ENCODE results near the gene TMIE. TPM values are rescaled to one million over a fixed set of nuclear protein-coding genes. Genes with fewer than 3 reads are reported as not detected.

TMIE gene
- total and polyA plus RNA-seq, 2 of the 8 experiments (the other 6 are each of a cell fraction or from before 2014, with no cell fraction given) = 0.45 to 0.67 TPM

DNA sequence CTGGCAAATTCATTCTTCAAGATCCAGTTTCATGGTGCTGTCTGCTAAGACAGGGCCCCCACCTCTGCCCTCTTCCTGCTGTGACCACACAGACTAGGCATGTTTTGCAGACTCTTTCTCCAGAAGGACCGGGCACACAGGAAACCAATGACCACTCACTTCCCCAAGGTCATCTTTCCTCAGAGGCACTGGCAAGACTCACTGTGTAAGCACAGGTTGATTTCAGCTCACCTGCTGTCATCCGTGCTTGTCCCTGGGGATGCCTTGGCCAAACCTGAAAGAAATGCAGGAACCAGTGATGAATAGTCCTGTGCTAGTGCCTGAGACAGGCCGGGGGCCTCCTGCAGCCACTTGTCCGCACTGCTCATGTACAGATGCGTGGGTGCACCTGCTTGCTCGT is 41.2 kb upstream of the TMIE start (continued):
- TF ChIP-seq HDAC2 (IDR thresholded peaks at IDR 0.05; ENCODE audit: borderline replicate concordance in 1 of 2, low read depth in 2 of 2, low read length in 2 of 2) (no peak), BCL11A (IDR thresholded peaks at IDR 0.05; ENCODE audit: low read depth in 2 of 2, low read length in 2 of 2) (no peak), TCF12 (IDR thresholded peaks at IDR 0.05; ENCODE audit: low read depth, low read length) (no peak), BACH1 (IDR thresholded peaks at IDR 0.05; ENCODE audit: low read length) (no peak)
- TF ChIP-seq, protein P1, sequence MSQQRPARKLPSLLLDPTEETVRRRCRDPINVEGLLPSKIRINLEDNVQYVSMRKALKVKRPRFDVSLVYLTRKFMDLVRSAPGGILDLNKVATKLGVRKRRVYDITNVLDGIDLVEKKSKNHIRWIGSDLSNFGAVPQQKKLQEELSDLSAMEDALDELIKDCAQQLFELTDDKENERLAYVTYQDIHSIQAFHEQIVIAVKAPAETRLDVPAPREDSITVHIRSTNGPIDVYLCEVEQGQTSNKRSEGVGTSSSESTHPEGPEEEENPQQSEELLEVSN (IDR thresholded peaks at IDR 0.05) = no peak
